ENCODE results near the gene USP37.

Gene USP37

GRCh38 chr2:218401890-218402289, 166.3 kb downstream of the USP37 start:
- DNase-seq (ENCODE audit: low read depth in 2 of 2): no peak

GRCh38 chr2:218400930-218401881, 166.9 kb downstream of the USP37 start:
- no peak for DNase-seq (ENCODE audit: low read depth in 2 of 2)

All from stimulated activated CD4-positive, alpha-beta T cell treated with anti-CD3 and anti-CD28 coated beads, Interleukin-1b, Interleukin-23, amount 100 ng/mL, for 4 hours (primary cell).